HG02623 (cell line): Measurements from ENCODE around the gene PTPRN2.

Source experiments
- ATAC-seq: cut with Tn5 transposase; IDR thresholded peaks from one replicate; pipeline ENCODE4 v1.9.1; 2021; ENCODE audit warnings: moderate library complexity; ENCODE audit not compliant: unreplicated experiment

The PTPRN2 gene

DNA sequence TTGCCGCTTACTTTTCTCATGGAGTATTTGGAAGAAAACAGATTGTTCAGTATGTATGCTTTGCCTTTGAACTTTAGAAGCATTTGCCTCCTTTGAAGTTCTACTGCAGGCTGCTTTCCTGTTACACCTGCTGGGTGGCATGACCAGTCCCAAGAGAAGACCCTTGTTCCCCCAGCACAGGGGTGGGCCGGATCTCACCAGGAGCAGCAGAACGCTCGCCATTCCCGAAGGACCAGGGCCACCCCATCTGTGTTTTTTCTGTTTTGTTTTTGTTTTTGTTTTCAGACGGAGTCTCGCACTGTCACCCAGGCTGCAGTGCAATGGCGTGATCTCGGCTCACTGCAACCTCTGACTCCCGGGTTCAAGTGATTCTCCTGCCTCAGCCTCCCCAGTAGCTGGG is 493.6 kb downstream of the PTPRN2 start:
- no peak for ATAC-seq

DNA sequence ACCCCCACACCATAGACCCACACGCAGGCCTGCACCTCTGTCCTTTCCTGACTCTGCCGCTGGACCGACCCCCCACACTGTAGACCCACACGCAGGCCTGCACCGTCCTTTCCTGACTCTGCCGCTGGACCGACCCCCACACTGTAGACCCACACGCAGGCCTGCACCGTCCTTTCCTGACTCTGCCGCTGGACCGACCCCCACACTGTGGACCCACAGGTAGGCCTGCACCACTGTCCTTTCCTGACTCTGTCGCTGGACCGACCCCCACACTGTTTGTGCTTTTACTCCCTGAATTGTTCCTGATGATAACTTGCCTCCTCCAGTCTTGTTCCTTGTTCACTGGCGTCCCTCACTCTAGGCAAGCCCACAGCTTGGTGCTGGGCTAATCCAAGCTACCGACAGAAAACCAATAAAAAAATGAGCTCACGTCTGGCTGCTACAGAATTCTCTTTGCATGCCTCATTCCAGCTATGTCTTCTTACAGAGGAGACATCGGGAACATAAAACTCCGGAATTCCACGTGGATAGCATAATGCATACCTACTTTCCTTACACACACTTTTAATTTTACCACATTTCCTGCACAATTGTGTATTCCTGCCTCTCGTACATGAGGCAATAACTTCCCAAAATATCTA is 494.3 kb downstream of the PTPRN2 start:
- no peak for ATAC-seq

- no peak for ATAC-seq
Measured at GRCh38 chr7:158087196-158087595, 500.4 kb downstream of the PTPRN2 start.

DNA sequence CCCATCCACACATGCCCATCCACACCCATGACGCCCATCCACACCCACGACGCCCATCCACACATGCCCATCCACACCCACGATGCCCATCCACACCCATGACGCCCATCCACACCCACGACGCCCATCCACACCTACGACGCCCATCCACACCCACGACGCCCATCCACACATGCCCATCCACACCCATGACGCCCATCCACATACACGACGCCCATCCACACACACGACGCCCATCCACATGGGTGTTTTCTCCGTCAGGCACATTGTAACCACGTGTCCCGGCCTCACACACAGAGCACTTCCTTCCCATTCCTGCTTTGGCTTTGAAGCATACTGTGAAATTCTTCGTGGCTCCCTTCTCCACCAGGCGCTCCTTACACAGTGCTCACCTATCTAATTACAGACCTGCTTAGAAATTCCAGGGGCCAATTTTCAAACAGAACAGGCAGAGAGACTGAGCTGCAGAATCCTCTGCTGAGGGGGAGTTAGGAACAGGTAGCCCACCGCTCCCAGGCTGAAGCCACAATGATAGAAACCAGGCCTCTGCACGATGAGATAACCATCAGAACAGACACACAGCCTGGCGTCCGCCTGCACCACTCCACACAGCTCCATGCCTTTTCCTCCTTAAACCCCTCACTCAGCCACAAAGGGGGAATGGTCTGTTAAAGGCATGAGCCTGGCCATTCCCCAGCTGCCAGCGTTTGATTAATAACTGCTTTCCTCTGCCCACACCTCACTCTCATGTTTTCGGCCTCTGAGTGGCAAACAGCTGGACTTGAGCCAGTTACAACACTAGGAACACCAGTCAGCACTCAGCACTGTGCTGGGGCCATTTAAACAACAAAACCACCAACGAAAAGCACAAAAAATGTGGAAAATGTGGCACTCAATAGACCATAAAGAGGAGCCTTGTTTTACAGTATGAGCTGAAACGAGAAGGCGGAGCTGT is 501.6 kb downstream of the PTPRN2 start:
- no peak for ATAC-seq

GRCh38 chr7:158084555-158084954 is 503.1 kb downstream of the PTPRN2 start:
- ATAC-seq: no peak

- no peak for ATAC-seq
Measured at GRCh38 chr7:158083526-158084310, 503.9 kb downstream of the PTPRN2 start.

GRCh38 chr7:158082761-158083160 is 504.9 kb downstream of the PTPRN2 start:
- ATAC-seq: no peak

DNA sequence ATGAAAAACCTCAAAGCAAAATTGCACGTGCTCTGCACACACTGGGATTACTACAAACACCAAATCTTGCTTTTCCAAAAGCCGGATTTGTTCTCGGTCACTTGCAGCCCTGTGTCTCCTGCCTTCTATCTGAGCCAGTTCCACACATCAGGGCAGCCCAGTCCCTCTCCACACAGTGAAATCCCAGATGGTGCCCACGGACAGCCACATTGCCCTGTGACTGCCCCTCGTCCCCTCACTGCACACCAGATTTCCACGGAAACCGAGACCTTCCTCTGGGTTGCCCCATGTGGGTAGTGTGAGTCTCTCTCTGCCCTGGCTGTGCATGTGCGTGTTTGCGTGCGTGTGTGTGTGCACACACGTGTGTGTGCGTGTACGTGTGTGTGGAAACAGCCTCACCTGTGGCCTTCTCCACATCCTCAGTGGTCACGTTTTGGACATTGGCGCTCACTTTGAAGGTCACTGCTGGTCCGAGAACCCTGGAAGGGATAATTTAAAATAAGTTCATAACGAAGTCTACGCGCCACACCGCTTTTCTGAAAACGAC is 506.7 kb downstream of the PTPRN2 start:
- ATAC-seq: no peak

- ATAC-seq: no peak
Measured at GRCh38 chr7:158077934-158078910, 509.4 kb downstream of the PTPRN2 start.

GRCh38 chr7:158077151-158077840 is 510.3 kb downstream of the PTPRN2 start:
- ATAC-seq: no peak

DNA sequence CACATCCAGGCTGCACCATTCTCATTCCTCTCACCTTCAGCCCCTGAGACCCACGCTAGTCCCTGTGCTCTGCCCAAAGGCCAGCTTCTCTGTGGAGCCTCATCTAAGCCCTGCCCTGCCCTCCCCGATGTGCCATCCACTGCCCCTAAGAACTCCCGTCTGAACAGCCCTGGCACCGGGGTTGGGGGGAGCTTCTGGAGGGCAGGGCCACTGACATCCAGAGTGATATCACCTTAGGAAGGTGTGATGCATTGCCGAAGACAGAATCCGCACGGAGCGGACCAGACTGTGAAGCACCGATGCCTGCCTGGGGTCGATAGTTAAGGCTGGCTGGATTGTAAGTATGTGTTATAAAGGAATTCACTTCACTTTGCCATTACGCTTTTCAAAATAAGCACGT is 511.0 kb downstream of the PTPRN2 start:
- no peak for ATAC-seq

DNA sequence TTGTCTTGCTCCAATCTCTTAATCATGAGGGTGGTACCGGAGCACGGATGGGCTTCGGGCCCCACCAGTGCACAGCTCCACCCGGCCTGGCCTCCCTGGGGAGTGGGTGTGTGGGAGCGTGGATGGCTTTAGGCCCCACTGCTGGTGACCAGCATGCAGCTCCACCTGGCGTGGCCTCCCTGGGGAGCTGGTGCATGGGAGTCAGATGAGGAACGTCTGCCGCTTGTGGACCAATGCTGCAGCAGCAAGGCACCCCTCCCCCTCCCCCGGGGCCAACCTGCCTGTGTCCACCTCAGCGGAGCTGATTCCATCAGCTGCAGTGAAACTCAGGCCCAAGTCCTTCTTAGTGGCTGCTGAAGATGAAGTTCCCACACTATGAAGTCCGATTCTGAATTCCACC is 511.4 kb downstream of the PTPRN2 start:
- no peak for ATAC-seq

DNA sequence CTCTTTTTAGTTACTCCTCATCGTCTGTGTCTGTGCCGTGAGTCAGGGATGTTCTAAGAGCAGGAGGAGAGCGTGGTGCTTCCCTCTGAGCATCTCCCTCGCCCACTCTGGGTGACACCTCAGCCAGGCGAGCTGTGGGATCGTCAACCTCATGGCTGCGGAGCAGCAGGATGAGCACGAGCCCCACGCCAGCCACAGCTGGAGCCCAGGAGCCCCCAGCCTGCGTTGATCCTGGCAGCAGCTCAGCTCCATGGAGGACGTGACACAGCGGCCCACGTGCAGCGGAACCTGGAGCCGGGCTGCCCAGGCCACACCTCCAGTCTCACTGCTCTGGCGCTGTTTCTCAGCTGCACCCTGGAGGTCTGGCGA is 512.0 kb downstream of the PTPRN2 start:
- no peak for ATAC-seq

GRCh38 chr7:158074896-158075632 is 512.6 kb downstream of the PTPRN2 start:
- ATAC-seq: no peak

- no peak for ATAC-seq
Measured at GRCh38 chr7:158073845-158074840, 513.5 kb downstream of the PTPRN2 start.

- ATAC-seq: no peak
Measured at GRCh38 chr7:158072991-158073730, 514.5 kb downstream of the PTPRN2 start.
